ENCODE measurements around the gene TMPRSS11A.

DNA sequence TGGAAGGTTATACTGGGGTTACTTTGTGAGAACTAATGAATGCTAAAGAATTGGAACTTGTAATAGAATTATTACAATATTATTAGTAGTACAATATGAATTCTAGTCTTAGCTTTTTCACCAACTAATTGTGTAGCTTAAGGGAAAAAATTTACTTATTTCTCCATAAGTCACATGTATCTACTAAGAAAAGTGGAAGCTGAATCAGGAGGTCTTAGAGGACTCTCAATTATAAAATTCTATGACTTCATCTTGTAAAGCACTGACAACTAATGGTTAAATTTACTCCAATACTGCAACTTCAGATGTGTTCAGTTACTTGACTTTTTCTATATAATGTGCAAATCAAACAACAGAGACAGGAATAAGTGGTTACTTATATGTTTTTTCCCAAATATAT, 78.6 kb downstream of the TMPRSS11A start:
- TF ChIP-seq, protein P1, sequence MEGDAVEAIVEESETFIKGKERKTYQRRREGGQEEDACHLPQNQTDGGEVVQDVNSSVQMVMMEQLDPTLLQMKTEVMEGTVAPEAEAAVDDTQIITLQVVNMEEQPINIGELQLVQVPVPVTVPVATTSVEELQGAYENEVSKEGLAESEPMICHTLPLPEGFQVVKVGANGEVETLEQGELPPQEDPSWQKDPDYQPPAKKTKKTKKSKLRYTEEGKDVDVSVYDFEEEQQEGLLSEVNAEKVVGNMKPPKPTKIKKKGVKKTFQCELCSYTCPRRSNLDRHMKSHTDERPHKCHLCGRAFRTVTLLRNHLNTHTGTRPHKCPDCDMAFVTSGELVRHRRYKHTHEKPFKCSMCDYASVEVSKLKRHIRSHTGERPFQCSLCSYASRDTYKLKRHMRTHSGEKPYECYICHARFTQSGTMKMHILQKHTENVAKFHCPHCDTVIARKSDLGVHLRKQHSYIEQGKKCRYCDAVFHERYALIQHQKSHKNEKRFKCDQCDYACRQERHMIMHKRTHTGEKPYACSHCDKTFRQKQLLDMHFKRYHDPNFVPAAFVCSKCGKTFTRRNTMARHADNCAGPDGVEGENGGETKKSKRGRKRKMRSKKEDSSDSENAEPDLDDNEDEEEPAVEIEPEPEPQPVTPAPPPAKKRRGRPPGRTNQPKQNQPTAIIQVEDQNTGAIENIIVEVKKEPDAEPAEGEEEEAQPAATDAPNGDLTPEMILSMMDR (IDR thresholded peaks at IDR 0.05) = no peak
- no peak for TF ChIP-seq POLR2A (IDR thresholded peaks at IDR 0.05)
